Fibroblast of lung (primary cell): ENCODE results near the gene FAM53B.

ENCODE experiments used
- EZH2 ChIP-seq: IDR thresholded peaks from 2 replicates; pipeline ENCODE4 v1.5.1; 2012; ENCODE audit warnings: low read length, control low read depth, mild to moderate bottlenecking; ENCODE audit errors: missing control alignments
- TF ChIP-seq, protein P1 (sequence below), 2 donors: IDR thresholded peaks in 1 of 2; conservative IDR thresholded peaks in 1 of 2; 1 replicate in 1 of 2; 2 replicates in 1 of 2; pipeline ENCODE4 v1.5.1; 2011 to 2012; ENCODE audit warnings: low read length in 2 of 2, control low read depth in 1 of 2, inconsistent platforms in 1 of 2, low read depth in 1 of 2, mild to moderate bottlenecking in 1 of 2

- TF ChIP-seq, protein P1, sequence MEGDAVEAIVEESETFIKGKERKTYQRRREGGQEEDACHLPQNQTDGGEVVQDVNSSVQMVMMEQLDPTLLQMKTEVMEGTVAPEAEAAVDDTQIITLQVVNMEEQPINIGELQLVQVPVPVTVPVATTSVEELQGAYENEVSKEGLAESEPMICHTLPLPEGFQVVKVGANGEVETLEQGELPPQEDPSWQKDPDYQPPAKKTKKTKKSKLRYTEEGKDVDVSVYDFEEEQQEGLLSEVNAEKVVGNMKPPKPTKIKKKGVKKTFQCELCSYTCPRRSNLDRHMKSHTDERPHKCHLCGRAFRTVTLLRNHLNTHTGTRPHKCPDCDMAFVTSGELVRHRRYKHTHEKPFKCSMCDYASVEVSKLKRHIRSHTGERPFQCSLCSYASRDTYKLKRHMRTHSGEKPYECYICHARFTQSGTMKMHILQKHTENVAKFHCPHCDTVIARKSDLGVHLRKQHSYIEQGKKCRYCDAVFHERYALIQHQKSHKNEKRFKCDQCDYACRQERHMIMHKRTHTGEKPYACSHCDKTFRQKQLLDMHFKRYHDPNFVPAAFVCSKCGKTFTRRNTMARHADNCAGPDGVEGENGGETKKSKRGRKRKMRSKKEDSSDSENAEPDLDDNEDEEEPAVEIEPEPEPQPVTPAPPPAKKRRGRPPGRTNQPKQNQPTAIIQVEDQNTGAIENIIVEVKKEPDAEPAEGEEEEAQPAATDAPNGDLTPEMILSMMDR (conservative IDR thresholded peaks at IDR 0.05 in 1 of 2, IDR thresholded peaks at IDR 0.05 in 1 of 2; ENCODE audit: low read depth in 1 of 2, low read length in 2 of 2): no peak
- TF ChIP-seq EZH2: no peak
These were observed 152.1 kb downstream of the FAM53B start for GRCh38 chr10:124592101-124592500.
